Measurements from ENCODE around the gene HOMER2.
A peak's percentile ranks its signal among the peaks of the same experiment; 100 is the strongest.

Gene HOMER2

GRCh38 chr15:82804575-82804949 is 148.0 kb downstream of the HOMER2 start:
- ATAC-seq (replicated peaks) (no peak), DNase-seq (no peak)
- peak overlapping the region; percentile 26 for H3K27ac Mint-ChIP-seq
- peaks cover 4 to 5% of the 10 kb centered on the region in 2 donors for H3K27me3 Mint-ChIP-seq
- H3K9me3 Mint-ChIP-seq = peaks cover 0 to 4% of the 10 kb centered on the region in 2 donors
- peaks cover 3 to 4% of the 10 kb centered on the region in 2 donors for H3K36me3 Mint-ChIP-seq
- peaks cover 50 to 62% of the 10 kb centered on the region in 2 donors for H3K4me1 Mint-ChIP-seq
- H3K4me3 Mint-ChIP-seq = no peak overlapping the region

GRCh38 chr15:82803793-82804574 is 148.5 kb downstream of the HOMER2 start:
- Mint-ChIP-seq H3K36me3 (peaks cover 2 to 4% of the 10 kb centered on the region in 2 donors), H3K27ac (peak overlapping the region; percentile 52), H3K9me3 (peaks cover 0 to 3% of the 10 kb centered on the region in 2 donors), H3K4me3 (no peak overlapping the region), H3K27me3 (peaks cover 7 to 10% of the 10 kb centered on the region in 2 donors), H3K4me1 (peaks cover 47 to 65% of the 10 kb centered on the region in 2 donors)
- DNase-seq = no peak
- no peak for ATAC-seq (replicated peaks)

- H3K9me3 Mint-ChIP-seq = no peaks in the 10 kb centered on the region
- H3K27ac Mint-ChIP-seq = no peak overlapping the region
- peaks cover 7 to 11% of the 10 kb centered on the region in 2 donors for H3K27me3 Mint-ChIP-seq
- H3K4me3 Mint-ChIP-seq = no peak overlapping the region
- ATAC-seq (replicated peaks) (no peak), DNase-seq (no peak)
- H3K4me1 Mint-ChIP-seq = peaks cover 37 to 52% of the 10 kb centered on the region in 2 donors
- H3K36me3 Mint-ChIP-seq = peaks cover 0 to 2% of the 10 kb centered on the region in 2 donors
Measured at GRCh38 chr15:82802497-82802896, 150.0 kb downstream of the HOMER2 start.

- ATAC-seq (replicated peaks) (no peak), DNase-seq (no peak)
- H3K4me3 Mint-ChIP-seq = no peak overlapping the region
- H3K27me3 Mint-ChIP-seq = peaks cover 7 to 18% of the 10 kb centered on the region in 2 donors
- H3K27ac Mint-ChIP-seq = no peak overlapping the region
- H3K36me3 Mint-ChIP-seq = peaks cover 0 to 2% of the 10 kb centered on the region in 2 donors
- H3K9me3 Mint-ChIP-seq = no peaks in the 10 kb centered on the region
- H3K4me1 Mint-ChIP-seq = peaks cover 18 to 31% of the 10 kb centered on the region in 2 donors
Measured at GRCh38 chr15:82799183-82799841, 153.2 kb downstream of the HOMER2 start.
